ENCODE measurements around the gene GLB1L3.

DNA sequence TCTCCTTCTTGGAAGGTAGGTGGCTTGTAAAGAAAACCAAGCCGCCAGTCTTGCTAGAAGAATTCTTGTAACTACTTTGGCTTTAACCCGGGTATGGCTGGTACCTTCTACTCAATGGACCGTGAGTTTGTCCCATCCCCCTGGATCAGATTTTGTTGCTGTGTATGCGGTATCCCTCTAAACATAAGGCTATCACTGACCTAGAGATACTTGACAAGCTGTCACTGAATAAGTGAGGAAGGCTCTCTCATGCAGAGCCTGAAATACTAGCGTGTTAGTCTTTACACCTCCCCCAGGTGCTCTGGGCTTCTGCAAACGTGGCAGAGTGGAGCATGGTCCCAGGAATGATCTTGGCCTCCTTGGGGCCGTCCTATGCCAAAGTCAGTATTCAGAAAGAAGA lies 90.1 kb downstream of the GLB1L3 start:
- TF ChIP-seq, protein P1, sequence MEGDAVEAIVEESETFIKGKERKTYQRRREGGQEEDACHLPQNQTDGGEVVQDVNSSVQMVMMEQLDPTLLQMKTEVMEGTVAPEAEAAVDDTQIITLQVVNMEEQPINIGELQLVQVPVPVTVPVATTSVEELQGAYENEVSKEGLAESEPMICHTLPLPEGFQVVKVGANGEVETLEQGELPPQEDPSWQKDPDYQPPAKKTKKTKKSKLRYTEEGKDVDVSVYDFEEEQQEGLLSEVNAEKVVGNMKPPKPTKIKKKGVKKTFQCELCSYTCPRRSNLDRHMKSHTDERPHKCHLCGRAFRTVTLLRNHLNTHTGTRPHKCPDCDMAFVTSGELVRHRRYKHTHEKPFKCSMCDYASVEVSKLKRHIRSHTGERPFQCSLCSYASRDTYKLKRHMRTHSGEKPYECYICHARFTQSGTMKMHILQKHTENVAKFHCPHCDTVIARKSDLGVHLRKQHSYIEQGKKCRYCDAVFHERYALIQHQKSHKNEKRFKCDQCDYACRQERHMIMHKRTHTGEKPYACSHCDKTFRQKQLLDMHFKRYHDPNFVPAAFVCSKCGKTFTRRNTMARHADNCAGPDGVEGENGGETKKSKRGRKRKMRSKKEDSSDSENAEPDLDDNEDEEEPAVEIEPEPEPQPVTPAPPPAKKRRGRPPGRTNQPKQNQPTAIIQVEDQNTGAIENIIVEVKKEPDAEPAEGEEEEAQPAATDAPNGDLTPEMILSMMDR (IDR thresholded peaks at IDR 0.05) = no peak
- TF ChIP-seq POLR2A (IDR thresholded peaks at IDR 0.05) (no peak), POLR2AphosphoS5 (IDR thresholded peaks at IDR 0.05) (no peak)

All from breast epithelium (tissue), 3 donors.